Endothelial cell (in vitro differentiated cells): ENCODE data around the gene CTBP2. TPM values are rescaled to one million over a fixed set of nuclear protein-coding genes. Genes with fewer than 3 reads are reported as not detected.
A peak's percentile ranks its signal among the peaks of the same experiment; 100 is the strongest.

Source experiments
- DNase-seq: peaks from one replicate; pipeline ENCODE4 v3.0.0; 2021; ENCODE audit warnings: low spot score
- H3K27ac Mint-ChIP-seq: one replicate; pipeline ENCODE4 v1.8.0; 2021; ENCODE audit warnings: mixed read lengths, inconsistent platforms; ENCODE audit not compliant: unreplicated experiment
- H3K27me3 Mint-ChIP-seq: one replicate; pipeline ENCODE4 v1.8.0; 2021; ENCODE audit warnings: mild to moderate bottlenecking, moderate library complexity, mixed read lengths, inconsistent platforms; ENCODE audit not compliant: unreplicated experiment
- H3K36me3 Mint-ChIP-seq: one replicate; pipeline ENCODE4 v1.8.0; 2021; ENCODE audit warnings: mild to moderate bottlenecking, low read depth, mixed read lengths, inconsistent platforms; ENCODE audit not compliant: unreplicated experiment
- H3K4me1 Mint-ChIP-seq: one replicate; pipeline ENCODE4 v1.8.0; 2021; ENCODE audit warnings: mild to moderate bottlenecking, mixed read lengths, inconsistent platforms; ENCODE audit not compliant: unreplicated experiment
- H3K4me3 Mint-ChIP-seq: one replicate; pipeline ENCODE4 v1.8.0; 2021; ENCODE audit warnings: mild to moderate bottlenecking, mixed read lengths, inconsistent platforms; ENCODE audit not compliant: unreplicated experiment
- H3K9me3 Mint-ChIP-seq: one replicate; pipeline ENCODE4 v1.8.0; 2021; ENCODE audit warnings: mixed read lengths, inconsistent platforms; ENCODE audit not compliant: unreplicated experiment
- total RNA-seq: library from RNA; stranded (reverse); fragmentation: NEBNext Ultra II Directional; extraction: Animal tissue kit (Norgen Biotek cat#: 25700); gene quantifications from one replicate; pipeline ENCODE4 v1.2.1, GENCODE V29; 2021; ENCODE audit not compliant: unreplicated experiment
- TF ChIP-seq, protein P1 (sequence below): fragments of 200-600 bp; sonication (generic); IDR thresholded peaks from one replicate; pipeline ENCODE4 v1.5.0; 2021; ENCODE audit warnings: antibody characterized with exemption; ENCODE audit not compliant: unreplicated experiment

CTBP2 gene
- total RNA-seq, 1 donor from 2014 or later: 145 TPM

GRCh38 chr10:125107965-125108580 lies 52.3 kb downstream of the CTBP2 start:
- Mint-ChIP-seq H3K27ac (peak overlapping the region; percentile 67), H3K9me3 (no peaks in the 10 kb centered on the region), H3K36me3 (peaks cover 33% of the 10 kb centered on the region), H3K4me3 (peak overlapping the region; percentile 78), H3K4me1 (peaks cover 38% of the 10 kb centered on the region), H3K27me3 (peaks cover 3% of the 10 kb centered on the region)
- no peak for DNase-seq
- TF ChIP-seq, protein P1, sequence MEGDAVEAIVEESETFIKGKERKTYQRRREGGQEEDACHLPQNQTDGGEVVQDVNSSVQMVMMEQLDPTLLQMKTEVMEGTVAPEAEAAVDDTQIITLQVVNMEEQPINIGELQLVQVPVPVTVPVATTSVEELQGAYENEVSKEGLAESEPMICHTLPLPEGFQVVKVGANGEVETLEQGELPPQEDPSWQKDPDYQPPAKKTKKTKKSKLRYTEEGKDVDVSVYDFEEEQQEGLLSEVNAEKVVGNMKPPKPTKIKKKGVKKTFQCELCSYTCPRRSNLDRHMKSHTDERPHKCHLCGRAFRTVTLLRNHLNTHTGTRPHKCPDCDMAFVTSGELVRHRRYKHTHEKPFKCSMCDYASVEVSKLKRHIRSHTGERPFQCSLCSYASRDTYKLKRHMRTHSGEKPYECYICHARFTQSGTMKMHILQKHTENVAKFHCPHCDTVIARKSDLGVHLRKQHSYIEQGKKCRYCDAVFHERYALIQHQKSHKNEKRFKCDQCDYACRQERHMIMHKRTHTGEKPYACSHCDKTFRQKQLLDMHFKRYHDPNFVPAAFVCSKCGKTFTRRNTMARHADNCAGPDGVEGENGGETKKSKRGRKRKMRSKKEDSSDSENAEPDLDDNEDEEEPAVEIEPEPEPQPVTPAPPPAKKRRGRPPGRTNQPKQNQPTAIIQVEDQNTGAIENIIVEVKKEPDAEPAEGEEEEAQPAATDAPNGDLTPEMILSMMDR: no peak

DNA sequence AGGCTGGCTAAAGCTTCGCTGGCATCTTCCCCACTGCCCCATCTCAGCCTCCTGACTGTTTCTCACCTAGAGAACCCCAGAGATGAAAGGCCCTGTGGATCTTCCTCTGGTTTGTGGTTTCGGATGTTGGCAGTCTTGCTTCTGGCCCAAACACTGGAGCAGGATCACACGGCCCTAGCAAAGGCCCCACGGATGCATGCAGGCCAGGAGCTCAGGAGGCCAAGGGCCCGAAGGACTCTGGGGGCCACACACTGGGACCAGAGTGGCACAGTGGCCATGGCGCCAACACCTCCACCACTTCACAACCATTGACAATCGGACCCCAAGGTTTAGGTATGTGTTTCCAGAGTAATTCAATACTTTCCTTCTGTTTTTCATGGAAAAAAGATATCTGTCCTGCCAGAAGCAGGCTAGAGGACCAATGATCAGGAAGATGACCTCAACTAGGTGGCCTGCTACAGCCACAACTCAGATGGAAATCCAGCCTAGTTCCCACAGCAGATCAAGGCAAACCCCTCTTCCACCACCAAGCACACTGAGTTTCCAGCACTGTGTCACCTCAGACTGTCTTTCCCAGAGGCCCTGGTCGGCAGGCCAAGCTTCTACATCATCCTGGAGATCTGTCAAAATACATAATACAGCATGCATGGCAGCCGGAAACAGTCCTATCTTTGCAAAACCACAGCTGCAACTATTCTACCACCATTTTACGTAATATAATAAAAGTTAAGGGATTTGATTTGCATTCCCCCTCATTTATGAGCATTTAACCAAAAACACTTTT lies 53.0 kb downstream of the CTBP2 start:
- Mint-ChIP-seq H3K27ac (peak overlapping the region; percentile 67), H3K36me3 (peaks cover 33% of the 10 kb centered on the region), H3K4me1 (peaks cover 41% of the 10 kb centered on the region), H3K27me3 (peaks cover 6% of the 10 kb centered on the region), H3K4me3 (peak overlapping the region; percentile 78), H3K9me3 (no peaks in the 10 kb centered on the region)
- DNase-seq: no peak
- TF ChIP-seq, protein P1: no peak

DNA sequence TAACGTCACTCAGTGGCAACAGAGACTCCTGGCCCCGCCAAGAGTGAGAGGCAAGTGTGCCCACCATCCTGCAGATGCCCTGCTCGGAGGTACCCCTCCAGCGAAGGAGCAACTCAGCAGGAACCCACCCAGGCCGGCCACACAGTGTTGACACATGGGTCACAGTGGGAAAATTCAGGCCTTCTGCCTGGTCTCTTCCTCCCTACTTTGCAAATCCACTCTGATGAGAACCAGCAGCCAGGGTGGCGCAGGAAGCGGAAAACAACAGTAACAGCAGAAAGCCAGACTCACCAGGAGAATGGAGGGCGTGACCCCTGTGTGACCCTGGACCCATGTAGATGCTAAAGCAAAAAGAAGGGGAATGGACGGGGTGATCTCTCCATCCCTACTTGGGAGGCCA lies 53.8 kb downstream of the CTBP2 start:
- TF ChIP-seq, protein P1: no peak
- DNase-seq: no peak
- no peaks in the 10 kb centered on the region for H3K9me3 Mint-ChIP-seq
- H3K4me3 Mint-ChIP-seq: no peak overlapping the region
- peaks cover 36% of the 10 kb centered on the region for H3K36me3 Mint-ChIP-seq
- peaks cover 7% of the 10 kb centered on the region for H3K27me3 Mint-ChIP-seq
- H3K4me1 Mint-ChIP-seq: peaks cover 49% of the 10 kb centered on the region
- H3K27ac Mint-ChIP-seq: no peak overlapping the region

DNA sequence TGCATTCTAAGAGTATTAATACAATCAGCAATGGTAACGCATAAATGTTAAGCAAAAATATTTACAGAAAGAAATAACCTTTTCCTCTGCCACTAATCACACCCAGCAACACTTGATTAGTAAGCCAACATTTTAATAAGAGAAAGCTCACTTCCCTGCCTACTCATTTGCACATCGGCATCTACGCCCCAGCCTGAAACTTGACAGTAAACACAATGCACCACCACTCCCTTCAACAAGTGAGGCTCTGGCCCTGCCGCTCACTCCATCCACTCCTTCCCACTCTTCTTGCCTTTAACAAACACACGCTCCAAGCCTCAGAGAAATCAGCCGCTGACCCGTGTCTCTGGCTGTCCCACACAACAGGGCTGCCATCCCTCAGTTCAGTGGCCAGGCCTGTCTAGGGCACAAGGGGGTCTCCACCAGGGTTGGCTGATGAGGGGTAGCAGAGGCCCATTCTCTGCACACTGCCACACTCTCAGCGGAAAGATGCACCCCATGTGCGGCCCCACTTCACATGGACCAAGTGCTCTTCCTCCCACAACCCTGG lies 54.6 kb downstream of the CTBP2 start:
- Mint-ChIP-seq H3K9me3 (no peaks in the 10 kb centered on the region), H3K36me3 (peaks cover 38% of the 10 kb centered on the region), H3K27me3 (peaks cover 7% of the 10 kb centered on the region), H3K27ac (no peak overlapping the region), H3K4me1 (peaks cover 57% of the 10 kb centered on the region), H3K4me3 (peak overlapping the region; percentile 56)
- no peak for DNase-seq
- TF ChIP-seq, protein P1: no peak

DNA sequence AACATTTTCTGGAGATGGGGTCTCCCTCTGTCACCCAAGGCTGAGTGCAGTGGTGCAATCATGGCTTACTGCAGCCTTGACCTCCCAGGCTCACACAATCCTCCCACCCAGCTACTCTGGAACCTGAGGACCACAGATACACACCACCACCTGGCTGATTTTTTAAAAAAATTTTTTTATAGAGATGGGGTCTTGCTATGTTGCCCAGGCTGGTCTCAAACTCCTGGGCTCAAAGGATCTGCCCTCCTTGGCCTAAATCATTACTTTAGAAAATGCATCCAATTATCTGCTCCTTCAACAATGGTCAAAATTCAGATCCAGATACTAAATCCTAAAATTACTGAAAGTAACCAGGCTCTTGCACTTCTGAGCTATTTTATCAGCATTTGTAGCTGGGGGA lies 55.2 kb downstream of the CTBP2 start:
- TF ChIP-seq, protein P1: no peak
- H3K4me1 Mint-ChIP-seq: peaks cover 61% of the 10 kb centered on the region
- H3K27me3 Mint-ChIP-seq: peaks cover 7% of the 10 kb centered on the region
- H3K4me3 Mint-ChIP-seq: no peak overlapping the region
- no peaks in the 10 kb centered on the region for H3K9me3 Mint-ChIP-seq
- peaks cover 38% of the 10 kb centered on the region for H3K36me3 Mint-ChIP-seq
- no peak for DNase-seq
- no peak overlapping the region for H3K27ac Mint-ChIP-seq
